Smooth muscle cell (in vitro differentiated cells): Measurements from ENCODE around the gene CEP131. TPM values are rescaled to one million over a fixed set of nuclear protein-coding genes. Genes with fewer than 3 reads are reported as not detected.

Source experiments
- DNase-seq: peaks from one replicate; lab custom pipeline; 2025; ENCODE audit not compliant: unreplicated experiment; lab: John Stamatoyannopoulos, UW
- H2AFZ ChIP-seq: fragments of 200-600 bp; sonication (generic); 2 replicates; pipeline ENCODE4 v1.6.0; 2016; ENCODE audit warnings: antibody characterized with exemption, low read depth, mild to moderate bottlenecking
- H3F3A ChIP-seq: fragments of 200-600 bp; sonication (generic); 2 replicates; pipeline ENCODE4 v1.6.0; 2017; ENCODE audit warnings: antibody characterized with exemption, low read depth
- H3K27ac ChIP-seq: fragments of 200-600 bp; sonication (generic); 2 replicates; pipeline ENCODE4 v1.5.1; 2016; ENCODE audit warnings: low read depth, mild to moderate bottlenecking
- H3K27me3 ChIP-seq: fragments of 200-600 bp; sonication (generic); 2 replicates; pipeline ENCODE4 v1.6.1; 2016; ENCODE audit warnings: low read depth, mild to moderate bottlenecking
- H3K36me3 ChIP-seq: fragments of 200-600 bp; sonication (generic); 2 replicates; pipeline ENCODE4 v1.5.1; 2016; ENCODE audit warnings: low read depth
- H3K4me1 ChIP-seq: fragments of 200-600 bp; sonication (generic); 2 replicates; pipeline ENCODE4 v1.5.1; 2016; ENCODE audit warnings: low read depth
- H3K4me2 ChIP-seq: fragments of 200-600 bp; sonication (generic); 2 replicates; pipeline ENCODE4 v1.6.0; 2016; ENCODE audit warnings: mild to moderate bottlenecking
- H3K4me3 ChIP-seq: fragments of 200-600 bp; sonication (generic); 2 replicates; pipeline ENCODE4 v1.5.1; 2016; ENCODE audit warnings: mild to moderate bottlenecking
- H3K79me2 ChIP-seq: fragments of 200-600 bp; sonication (generic); 2 replicates; pipeline ENCODE4 v1.6.0; 2016; ENCODE audit warnings: low read depth, mild to moderate bottlenecking
- H3K9ac ChIP-seq: fragments of 200-600 bp; sonication (generic); 2 replicates; pipeline ENCODE4 v1.6.0; 2016; ENCODE audit warnings: low read depth
- H3K9me3 ChIP-seq: fragments of 200-600 bp; sonication (generic); replicated peaks from 2 replicates; pipeline ENCODE4 v1.5.1; 2016; ENCODE audit warnings: low read depth
- H4K20me1 ChIP-seq: fragments of 200-600 bp; sonication (generic); 2 replicates; pipeline ENCODE4 v1.6.0; 2016; ENCODE audit warnings: low read depth
- CTCF ChIP-seq: fragments of 200-600 bp; sonication (generic); IDR thresholded peaks from 2 replicates; pipeline ENCODE4 v1.5.1; 2017; ENCODE audit warnings: borderline replicate concordance, mild to moderate bottlenecking, antibody characterized with exemption; ENCODE audit not compliant: insufficient read depth, poor library complexity, severe bottlenecking
- WGBS: methylation state at CpG from one replicate; pipeline ENCODE4 v1.1.7; 2016; ENCODE audit warnings: low lambda C conversion rate; 5-methylcytosine and 5-hydroxymethylcytosine counted together
- polyA plus RNA-seq: library from polyadenylated mRNA; unstranded; fragments of >200 nt; fragmentation: Nextera tagmentation; extraction: Ambion mirVana; gene quantifications from 2 replicates; pipeline ENCODE4 v1.2.1, GENCODE V29; 2016
- total RNA-seq: library from RNA; depleted of rRNA; stranded (reverse); fragments of >200 nt; gene quantifications from 2 replicates; pipeline ENCODE4 v1.2.3, GENCODE V29; 2014

Gene CEP131
- total and polyA plus RNA-seq, 2 experiments from 2014 or later: 3.0 to 13.4 TPM

GRCh38 chr17:81249223-81250040 lies 26.7 kb upstream of the CEP131 start:
- H3K4me1 ChIP-seq: no peaks in the 10 kb centered on the region
- no peaks in the 10 kb centered on the region for H3K79me2 ChIP-seq
- H3K4me2 ChIP-seq: no peak overlapping the region
- H2AFZ ChIP-seq: no peak overlapping the region
- TF ChIP-seq CTCF: no peak
- H3K9me3 ChIP-seq: no peaks in the 10 kb centered on the region
- no peaks in the 10 kb centered on the region for H3F3A ChIP-seq
- no peak overlapping the region for H3K4me3 ChIP-seq
- H3K9ac ChIP-seq: no peak overlapping the region
- H4K20me1 ChIP-seq: peaks cover 15% of the 10 kb centered on the region
- H3K27ac ChIP-seq: no peak overlapping the region
- no peak for DNase-seq
- WGBS: 96% methylated on average over 12 of the region's 15 CpGs
- no peaks in the 10 kb centered on the region for H3K27me3 ChIP-seq
- no peaks in the 10 kb centered on the region for H3K36me3 ChIP-seq

GRCh38 chr17:81248649-81249048 lies 25.9 kb upstream of the CEP131 start:
- Histone ChIP-seq H3K4me2 (no peak overlapping the region), H4K20me1 (peaks cover 11% of the 10 kb centered on the region), H2AFZ (no peak overlapping the region), H3K4me1 (no peaks in the 10 kb centered on the region), H3K27ac (no peak overlapping the region), H3K4me3 (no peak overlapping the region), H3K9ac (no peak overlapping the region), H3K27me3 (no peaks in the 10 kb centered on the region), H3K79me2 (no peaks in the 10 kb centered on the region), H3F3A (no peaks in the 10 kb centered on the region), H3K36me3 (no peaks in the 10 kb centered on the region), H3K9me3 (no peaks in the 10 kb centered on the region)
- TF ChIP-seq CTCF: no peak
- DNase-seq: no peak
- 91% methylated on average over 15 of the region's 16 CpGs for WGBS

GRCh38 chr17:81247339-81247990 lies 24.7 kb upstream of the CEP131 start:
- H3K27me3 ChIP-seq: no peaks in the 10 kb centered on the region
- no peaks in the 10 kb centered on the region for H3K79me2 ChIP-seq
- no peak overlapping the region for H3K4me2 ChIP-seq
- H3K9ac ChIP-seq: no peak overlapping the region
- no peak for TF ChIP-seq CTCF
- peaks cover 4% of the 10 kb centered on the region for H4K20me1 ChIP-seq
- no peaks in the 10 kb centered on the region for H3K4me1 ChIP-seq
- no peak overlapping the region for H2AFZ ChIP-seq
- H3K9me3 ChIP-seq: no peaks in the 10 kb centered on the region
- WGBS: 93% methylated on average over 15 of the region's 15 CpGs
- no peaks in the 10 kb centered on the region for H3K36me3 ChIP-seq
- no peak overlapping the region for H3K4me3 ChIP-seq
- no peak for DNase-seq
- H3K27ac ChIP-seq: no peak overlapping the region
- H3F3A ChIP-seq: peaks cover 6% of the 10 kb centered on the region
